ENCODE measurements around the gene CHAT. TPM values are rescaled to one million over a fixed set of nuclear protein-coding genes. Genes with fewer than 3 reads are reported as not detected.

Gene CHAT
- total RNA-seq, 2 experiments from 2014 or later: not detected

- no peak for DNase-seq (ENCODE audit: low spot score)
- Histone ChIP-seq H3K9me2 (ENCODE audit: insufficient read depth, low read length) (no peaks in the 10 kb centered on the region), H4K20me1 (ENCODE audit: insufficient read depth, low read length) (no peaks in the 10 kb centered on the region), H3K4me1 (ENCODE audit: insufficient read depth, low read length, poor library complexity, severe bottlenecking) (no peaks in the 10 kb centered on the region), H3K9me3 (ENCODE audit: low read length) (no peaks in the 10 kb centered on the region), H3K4me3 (ENCODE audit: low read depth, low read length, poor library complexity, severe bottlenecking) (no peak overlapping the region), H3K27ac (ENCODE audit: low read depth, low read length, poor library complexity, severe bottlenecking) (no peak overlapping the region), H3K79me2 (ENCODE audit: insufficient read depth, low read depth, low read length) (no peaks in the 10 kb centered on the region), H3K4me2 (ENCODE audit: low read length) (no peak overlapping the region), H2AFZ (ENCODE audit: low read length) (no peak overlapping the region), H3K36me3 (ENCODE audit: insufficient read depth, low read length) (no peaks in the 10 kb centered on the region)
- intact Hi-C loops (cut with micrococcal nuclease; ENCODE audit: unreplicated experiment): no loop called here
- CTCF ChIA-PET (ENCODE audit: unreplicated experiment): no interaction called here
- no TSS peak for BruUV-seq (replicated peaks)
- TF ChIP-seq CTCF (conservative IDR thresholded peaks at IDR 0.05; ENCODE audit: low read length) (no peak), EZH2phosphoT487 (IDR thresholded peaks at IDR 0.05; ENCODE audit: borderline replicate concordance, low read depth, low read length) (no peak)
- POLR2A ChIA-PET: no interaction called here
Observed at GRCh38 chr10:49645871-49646870, 32.3 kb downstream of the CHAT start.

- POLR2A ChIA-PET: no interaction called here
- intact Hi-C loops (cut with micrococcal nuclease; ENCODE audit: unreplicated experiment): no loop called here
- DNase-seq (ENCODE audit: low spot score): no peak
- no peak overlapping the region for H3K27ac ChIP-seq (ENCODE audit: low read depth, low read length, poor library complexity, severe bottlenecking)
- TF ChIP-seq EZH2phosphoT487 (IDR thresholded peaks at IDR 0.05; ENCODE audit: borderline replicate concordance, low read depth, low read length) (no peak), CTCF (conservative IDR thresholded peaks at IDR 0.05; ENCODE audit: low read length) (no peak)
- no peaks in the 10 kb centered on the region for H3K4me1 ChIP-seq (ENCODE audit: insufficient read depth, low read length, poor library complexity, severe bottlenecking)
- no peak overlapping the region for H3K4me2 ChIP-seq (ENCODE audit: low read length)
- H3K36me3 ChIP-seq (ENCODE audit: insufficient read depth, low read length): no peaks in the 10 kb centered on the region
- BruUV-seq (replicated peaks): no TSS peak
- no peak overlapping the region for H3K4me3 ChIP-seq (ENCODE audit: low read depth, low read length, poor library complexity, severe bottlenecking)
- H3K79me2 ChIP-seq (ENCODE audit: insufficient read depth, low read depth, low read length): no peaks in the 10 kb centered on the region
- CTCF ChIA-PET (ENCODE audit: unreplicated experiment): no interaction called here
- H3K9me3 ChIP-seq (ENCODE audit: low read length): no peaks in the 10 kb centered on the region
- H4K20me1 ChIP-seq (ENCODE audit: insufficient read depth, low read length): no peaks in the 10 kb centered on the region
- no peak overlapping the region for H2AFZ ChIP-seq (ENCODE audit: low read length)
- H3K9me2 ChIP-seq (ENCODE audit: insufficient read depth, low read length): no peaks in the 10 kb centered on the region
Observed at GRCh38 chr10:49647554-49647953, 33.7 kb downstream of the CHAT start.

Data from OCI-LY7 (cell line).